Skin of body (tissue), 2 donors: ENCODE data around the gene BNC2. TPM values are rescaled to one million over a fixed set of nuclear protein-coding genes. Genes with fewer than 3 reads are reported as not detected.

Experiments used
- DNase-seq: peaks from one replicate; lab custom pipeline; 2025; lab: John Stamatoyannopoulos, UW
- total RNA-seq: library from RNA; depleted of rRNA; stranded (reverse); fragments of >200 nt; gene quantifications from one replicate; pipeline ENCODE4 v1.2.3, GENCODE V29; 2014

Gene BNC2
- total RNA-seq, 1 donor from 2014 or later: 30.8 TPM

DNA sequence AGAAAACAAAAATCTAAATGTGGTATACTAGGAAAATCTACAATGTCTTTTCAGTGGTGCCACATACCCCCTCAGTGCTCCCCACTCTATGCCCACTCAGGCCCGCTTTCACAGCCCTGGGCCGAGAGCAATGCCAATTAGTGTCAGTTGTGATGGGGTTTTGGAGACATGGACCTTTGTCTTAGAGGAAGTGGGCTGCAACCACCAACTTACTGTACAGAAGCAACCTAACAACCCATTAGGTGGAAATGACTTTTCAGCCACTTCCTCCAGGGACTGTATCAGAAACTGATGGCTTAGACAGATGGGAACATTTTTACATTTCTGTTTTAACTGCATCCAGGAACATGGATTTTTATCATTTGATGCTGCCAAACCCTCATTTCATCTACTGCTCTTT, 268.0 kb downstream of the BNC2 start:
- DNase-seq: no peak

- no peak for DNase-seq
Measured at GRCh38 chr9:16601991-16602390, 268.5 kb downstream of the BNC2 start.

DNA sequence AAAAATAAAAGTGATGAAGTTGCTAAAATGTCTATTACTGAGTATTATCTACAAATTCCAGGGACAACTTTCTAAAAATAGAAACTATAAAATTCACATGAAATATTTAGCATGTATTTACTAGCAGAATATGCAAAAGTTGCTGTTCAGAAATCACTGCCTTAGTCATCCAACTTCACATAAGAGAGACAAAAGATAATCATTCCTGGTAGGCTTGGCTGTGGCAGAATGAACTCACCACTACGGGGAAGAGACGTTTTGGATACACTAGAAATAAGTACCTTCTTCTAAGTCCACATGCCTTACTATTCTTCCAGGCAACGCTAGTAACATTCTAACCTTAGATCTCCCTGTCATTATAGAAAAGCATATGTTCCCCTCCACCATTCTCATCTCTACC, 272.2 kb downstream of the BNC2 start:
- DNase-seq: no peak

GRCh38 chr9:16597136-16597535, 273.3 kb downstream of the BNC2 start:
- DNase-seq: no peak

- DNase-seq: no peak
Measured at GRCh38 chr9:16595227-16595626, 275.2 kb downstream of the BNC2 start.

GRCh38 chr9:16594787-16595186, 275.7 kb downstream of the BNC2 start:
- no peak for DNase-seq

DNA sequence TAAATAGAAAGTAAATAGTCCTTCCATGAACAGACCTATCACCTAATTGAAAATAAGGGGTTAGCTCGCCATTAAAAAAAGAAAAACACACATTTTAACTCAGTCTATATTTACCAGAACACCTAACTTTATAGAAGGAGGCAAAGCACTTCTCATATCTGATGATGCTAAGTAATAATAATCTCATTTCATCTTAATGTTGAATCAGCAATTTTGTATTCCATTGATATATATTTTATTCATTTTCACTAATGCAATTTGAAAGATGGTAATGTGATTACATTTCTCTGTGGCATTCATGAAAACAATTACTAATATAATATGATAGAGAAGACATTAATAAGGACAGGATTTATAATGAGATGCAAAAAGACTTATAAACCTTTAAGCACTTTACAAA, 276.7 kb downstream of the BNC2 start:
- DNase-seq: no peak

DNA sequence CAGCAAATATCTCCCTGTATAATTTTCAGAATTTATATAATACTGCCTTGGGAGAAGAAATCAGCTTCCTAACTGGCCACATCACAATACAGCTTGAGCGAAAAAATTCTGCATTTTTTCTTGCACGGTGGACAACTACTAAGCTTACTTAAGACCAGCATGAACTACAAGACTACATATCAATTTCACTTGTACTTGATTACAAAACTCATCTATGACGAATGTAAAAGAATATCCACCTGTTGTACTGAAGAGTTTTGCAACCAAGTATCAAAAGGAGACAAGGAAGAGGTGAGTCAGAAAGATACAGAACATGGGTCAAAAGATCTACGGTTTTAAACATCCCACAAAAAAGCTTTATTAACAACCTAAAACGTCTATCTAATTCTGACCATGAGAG, 279.4 kb downstream of the BNC2 start:
- no peak for DNase-seq

DNA sequence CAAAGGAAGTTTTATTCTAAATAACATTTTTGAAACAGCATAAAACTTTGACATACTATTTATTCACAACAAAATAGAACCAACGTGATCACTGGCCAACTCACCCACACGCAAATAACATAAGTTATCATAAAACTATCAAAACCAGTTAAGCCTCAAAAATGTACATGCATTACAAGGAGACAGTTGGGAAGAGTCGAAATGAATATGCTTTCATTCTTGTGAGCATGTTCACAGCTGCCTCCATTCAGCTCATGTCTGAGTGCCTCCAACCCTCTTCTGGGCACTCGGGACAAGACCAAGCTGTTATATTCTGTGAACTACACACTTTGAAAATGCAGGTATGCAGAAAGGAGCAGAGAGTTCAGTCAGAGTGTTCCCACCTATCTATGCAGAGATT, 284.9 kb downstream of the BNC2 start:
- no peak for DNase-seq

- no peak for DNase-seq
Measured at GRCh38 chr9:16579872-16580432, 290.5 kb downstream of the BNC2 start.

DNA sequence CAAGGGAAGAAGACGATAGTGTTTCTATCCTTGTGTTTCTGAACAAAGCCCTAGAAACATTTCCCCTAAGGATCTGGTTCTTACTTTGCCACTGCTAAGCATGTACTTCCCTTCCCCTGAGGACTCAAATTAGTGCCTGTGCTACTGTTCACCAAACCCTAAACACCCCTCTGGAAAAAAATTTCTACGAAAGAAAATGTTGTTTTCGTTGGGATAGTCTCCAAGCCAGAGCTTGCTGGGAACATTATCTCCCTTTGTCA, 294.6 kb downstream of the BNC2 start:
- no peak for DNase-seq

GRCh38 chr9:16575142-16575985, 295.1 kb downstream of the BNC2 start:
- no peak for DNase-seq

GRCh38 chr9:16572005-16572734, 298.3 kb downstream of the BNC2 start:
- DNase-seq: no peak

GRCh38 chr9:16571127-16571802, 299.2 kb downstream of the BNC2 start:
- no peak for DNase-seq

GRCh38 chr9:16563446-16563845, 307.0 kb downstream of the BNC2 start:
- no peak for DNase-seq

DNA sequence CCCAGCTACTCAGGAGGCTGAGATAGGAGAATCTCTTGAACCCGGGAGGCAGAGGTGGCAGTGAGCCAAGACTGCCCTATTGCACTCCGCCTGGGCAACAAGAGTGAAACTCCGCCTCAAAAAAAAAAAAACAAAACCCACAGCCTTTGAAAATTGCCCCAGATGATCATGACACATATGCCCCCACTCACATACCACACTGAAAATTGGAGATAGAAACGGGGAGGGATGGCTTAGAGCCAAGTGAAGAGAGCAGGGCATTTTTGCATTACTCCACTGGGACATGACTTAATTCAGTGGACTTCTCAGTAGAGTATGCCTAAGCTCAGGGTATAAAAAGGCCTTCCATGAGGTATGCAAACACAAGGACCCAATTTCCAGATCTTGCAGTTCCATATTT, 309.3 kb downstream of the BNC2 start:
- no peak for DNase-seq

DNA sequence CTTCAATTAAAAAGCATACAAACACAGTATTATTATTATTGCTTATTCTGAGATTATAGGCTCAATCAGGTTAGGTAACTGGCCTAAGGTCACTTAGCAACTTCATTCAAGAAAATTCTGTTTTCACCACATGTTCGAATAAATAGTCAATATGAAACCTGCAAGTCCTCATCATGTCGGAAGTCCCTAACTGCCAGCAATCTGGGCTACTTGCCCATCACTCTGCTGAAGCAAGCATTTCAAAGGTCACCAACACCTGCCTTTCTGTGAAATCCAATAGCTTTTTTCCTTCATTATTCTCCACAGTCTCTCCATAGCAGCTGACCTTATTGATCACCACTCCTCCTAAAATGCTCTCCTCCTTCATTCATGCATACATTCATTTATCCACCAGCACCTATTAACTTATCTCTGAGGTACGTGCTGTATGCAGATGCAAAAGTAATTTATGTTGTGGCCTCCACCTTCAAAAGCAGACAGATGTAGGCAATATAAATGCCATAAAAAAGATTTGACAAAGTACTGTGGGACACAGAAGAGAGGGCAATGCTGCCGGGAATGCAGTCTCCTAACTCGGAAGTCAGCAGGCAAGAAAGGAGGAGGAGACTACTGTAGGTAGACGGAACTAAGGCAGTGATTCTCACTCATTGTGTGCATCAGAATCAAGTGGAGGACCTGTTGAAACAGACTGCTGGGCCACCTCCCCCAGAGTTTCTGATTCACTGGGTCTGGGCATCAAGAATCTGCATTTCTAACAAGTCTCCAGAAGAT, 310.9 kb downstream of the BNC2 start:
- no peak for DNase-seq

- DNase-seq: no peak
Measured at GRCh38 chr9:16555802-16556201, 314.7 kb downstream of the BNC2 start.

DNA sequence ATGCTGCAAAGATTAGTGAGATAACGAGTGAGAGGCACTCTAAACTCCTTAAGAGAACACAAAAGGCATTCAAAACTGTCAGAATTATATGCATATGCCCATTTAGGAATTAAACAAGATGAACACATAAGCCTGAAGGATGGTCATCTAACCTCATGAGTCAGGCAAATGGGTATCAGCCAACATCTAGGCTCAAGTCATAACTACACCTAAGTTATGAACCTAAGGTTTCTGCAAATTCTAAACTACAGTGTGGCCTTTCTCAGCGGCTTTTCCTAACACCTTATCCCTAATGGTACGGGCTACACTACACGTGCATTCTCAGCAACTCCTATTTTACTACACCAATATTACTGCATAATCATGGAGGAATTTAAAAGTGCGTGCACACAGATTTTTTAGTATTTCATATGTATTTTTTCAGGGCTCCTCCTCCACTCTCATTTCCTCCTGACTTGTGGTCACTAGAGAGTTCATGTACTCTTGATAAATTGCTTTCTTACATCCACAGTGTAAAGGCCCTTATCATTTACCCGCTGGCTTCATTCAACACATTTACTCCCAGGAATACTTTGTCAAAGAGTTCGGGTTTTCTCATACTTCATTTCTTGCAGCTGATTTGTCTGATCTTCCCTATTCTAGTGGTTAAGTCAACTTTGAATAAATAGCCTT, 316.5 kb downstream of the BNC2 start:
- DNase-seq: no peak

GRCh38 chr9:16552252-16552651, 318.2 kb downstream of the BNC2 start:
- DNase-seq: no peak

DNA sequence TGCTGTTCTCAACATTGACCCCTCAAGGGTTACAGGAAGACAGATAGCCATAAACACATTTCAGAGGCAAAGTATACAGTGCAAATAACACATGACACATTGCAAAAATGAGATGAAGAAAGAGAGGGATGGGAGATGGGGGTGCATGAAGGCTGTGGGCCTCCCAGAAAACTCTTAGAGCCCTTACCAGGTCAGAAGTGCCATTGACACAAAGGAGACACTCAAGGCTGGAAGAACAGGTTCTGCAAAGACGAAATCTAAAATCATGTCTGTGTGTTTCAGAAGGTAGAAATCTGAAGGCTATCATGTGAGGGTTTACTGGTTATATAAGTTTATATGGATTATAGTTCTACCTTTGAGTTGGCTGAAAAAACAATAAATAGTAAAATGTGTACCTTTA, 318.8 kb downstream of the BNC2 start:
- DNase-seq: no peak
